Right lobe of liver (tissue), 6 donors: ENCODE results near the gene ANKLE1. TPM values are rescaled to one million over a fixed set of nuclear protein-coding genes. Genes with fewer than 3 reads are reported as not detected.
A peak's percentile ranks its signal among the peaks of the same experiment; 100 is the strongest.

Experiments
- ATAC-seq, 4 donors: fragments of 200-7000 bp; cut with Tn5 transposase; one replicate each; pipeline ENCODE4 v1.9.1; 2020; ENCODE audit warnings: mild to moderate bottlenecking in 4 of 4, moderate library complexity in 4 of 4
- DNase-seq, 3 donors: peaks; one replicate each; pipeline ENCODE4 v3.0.0-alpha.2; 2020
- H3K27ac ChIP-seq, 3 donors: fragments of 200-600 bp; one replicate each; pipeline ENCODE4 v1.8.0; 2022
- H3K27me3 ChIP-seq, 2 donors: fragments of 200-600 bp; one replicate each; pipeline ENCODE4 v1.8.0; 2022
- H3K36me3 ChIP-seq, 4 donors: fragments of 200-600 bp; sonication (generic) in 1 of 4; one replicate each; pipeline versions ENCODE4 v1.5.1 to v1.8.0; 2017 to 2022; ENCODE audit warnings: control low read depth in 1 of 4
- H3K4me1 ChIP-seq, 4 donors: fragments of 200-600 bp; sonication (generic) in 1 of 4; one replicate each; pipeline versions ENCODE4 v1.5.1 to v1.8.0; 2017 to 2022; ENCODE audit warnings: control low read depth in 1 of 4
- H3K4me3 ChIP-seq, 3 donors: fragments of 200-600 bp; one replicate each; pipeline ENCODE4 v1.8.0; 2022
- H3K9me3 ChIP-seq, 4 donors: fragments of 200-600 bp; sonication (generic) in 1 of 4; one replicate each; pipeline versions ENCODE4 v1.5.1 to v1.8.0; 2017 to 2022; ENCODE audit warnings: control low read depth in 1 of 4
- CTCF ChIP-seq, 4 donors: fragments of 200-600 bp in 3 of 4; fragments of 450-650 bp in 1 of 4; IDR thresholded peaks; one replicate each; pipeline versions ENCODE4 v1.5.1 to v1.8.0; 2016 to 2022; ENCODE audit warnings: antibody characterized with exemption in 4 of 4, mild to moderate bottlenecking in 2 of 4
- POLR2A ChIP-seq: fragments of 450-650 bp; IDR thresholded peaks from one replicate; pipeline ENCODE4 v1.6.1; 2017; ENCODE audit warnings: antibody characterized with exemption, mild to moderate bottlenecking
- WGBS: methylation state at CpG from one replicate; pipeline ENCODE4 v1.1.6; 2018; ENCODE audit warnings: low coverage, low lambda C conversion rate; ENCODE audit not compliant: insufficient coverage; ENCODE audit errors: missing lambda C conversion rate; 5-methylcytosine and 5-hydroxymethylcytosine counted together
- intact Hi-C, 2 donors: fragments of 100-400 bp; cut with DNase I; formaldehyde crosslinking; loops; one replicate each; pipeline versions ENCODE4 v1.11.2 to v1.14.1; 2022
- long read RNA-seq: library from polyadenylated mRNA; unstranded; transcript quantifications from one replicate; pipeline ENCODE4 v2.0.0, GENCODE V29; 2019
- total RNA-seq, 6 experiments: library from RNA; depleted of rRNA in 2 of 6; stranded (reverse); fragments of >200 nt in 2 of 6; fragmentation: NEBNext Ultra II Directional in 3 of 6; extraction: Animal tissue kit (Norgen Biotek cat#: 25700) in 3 of 6; gene quantifications; one replicate each; pipeline versions ENCODE4 v1.1.0 to v1.2.4, GENCODE V29; 2016 to 2023
- donor health status: DM: no; HTN: yes; CAD: no.
- donor health status: DM: no; HTN: no; CAD: no.
- donor health status: DM: no; HTN: no; CAD: no.
- donor health status: DM: no; HTN: yes; CAD: no.
- donor health status: DM: no; HTN: yes; CAD: no.

The ANKLE1 gene
- under 1 TPM; 0.06 to 0.65 (median 0.37) TPM for total RNA-seq
- long read RNA-seq = 0 reads

DNA sequence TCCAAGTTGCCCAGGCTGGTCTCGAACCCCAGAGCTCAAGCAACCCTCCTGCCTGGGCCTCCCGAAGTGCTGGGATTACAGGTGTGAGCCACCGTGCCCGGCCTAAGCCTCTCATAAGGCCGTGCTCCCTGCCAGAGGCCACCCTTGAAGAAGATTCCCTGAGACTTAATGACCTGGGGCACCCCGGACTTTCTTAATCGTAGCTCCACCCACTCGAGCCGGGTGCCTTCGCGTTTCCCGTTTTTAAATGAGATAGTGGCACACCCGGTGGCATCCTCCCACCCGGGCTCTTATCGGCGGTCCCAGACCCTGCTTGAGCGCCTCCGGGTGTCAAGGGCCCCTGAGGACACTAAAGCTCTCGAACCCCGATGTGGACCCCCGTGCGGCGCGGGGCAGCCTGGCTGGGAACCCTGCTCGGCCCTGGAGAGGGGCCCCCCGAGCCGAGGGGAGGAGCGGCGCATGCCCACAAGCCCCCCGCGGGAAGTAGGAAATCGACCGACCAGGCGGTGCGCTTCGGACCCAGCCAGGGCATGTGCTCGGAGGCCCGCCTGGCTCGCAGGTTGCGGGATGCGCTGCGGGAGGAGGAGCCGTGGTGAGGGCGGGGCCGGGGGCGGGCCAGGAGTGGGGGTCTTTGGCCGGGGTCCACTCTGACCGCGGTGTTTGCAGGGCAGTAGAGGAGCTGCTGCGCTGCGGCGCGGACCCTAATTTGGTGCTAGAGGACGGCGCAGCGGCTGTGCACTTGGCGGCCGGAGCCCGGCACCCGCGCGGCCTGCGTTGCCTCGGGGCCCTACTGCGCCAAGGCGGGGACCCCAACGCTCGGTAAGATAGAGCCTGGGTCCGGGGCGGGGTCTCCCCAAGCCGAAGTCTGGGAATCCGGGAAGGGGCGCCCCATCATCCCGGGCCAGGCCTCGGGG, at the start of gene ANKLE1:
Gene ANKLE1, plus strand, starts transcription at position 511 of the 914 bp plus-strand sequence. Its CDS starts 20 bp downstream, at position 531.
- no peak within 1 kb of the TSS for H3K27ac ChIP-seq
- ATAC-seq = peak in 3 of 4 donors; percentile 13 to 15 (median 14)
- H3K4me1 ChIP-seq = peaks cover 0 to 14% (median 6%) of the 10 kb centered on the region in 4 donors
- WGBS = 33% methylated on average over 5 of the region's 75 CpGs
- H3K27me3 ChIP-seq = no peaks in the 10 kb centered on the region
- intact Hi-C loops = loop anchor here (5.0 to 10.0 kb wide), 2 partner anchors 214 to 217 kb away; no protein-coding TSS in a partner anchor
- H3K9me3 ChIP-seq = no peaks in the 10 kb centered on the region
- peak within 1 kb of the TSS; percentile 14 to 38 (median 25) for H3K4me3 ChIP-seq
- TF ChIP-seq CTCF (IDR thresholded peaks at IDR 0.05) = no peak
- no peak for TF ChIP-seq POLR2A
- DNase-seq = peak; percentile 44 to 63 (median 50)
- peaks cover 0 to 6% (median 0%) of the 10 kb centered on the region in 4 donors for H3K36me3 ChIP-seq

- intact Hi-C loops = no loop called here
- DNase-seq (no peak), ATAC-seq (no peak)
- H3K36me3 ChIP-seq = peaks cover 0 to 37% (median 6%) of the 10 kb centered on the region in 4 donors
- no peak for TF ChIP-seq CTCF (IDR thresholded peaks at IDR 0.05)
- no peak for TF ChIP-seq POLR2A
- no peak overlapping the region for H3K4me3 ChIP-seq
- H3K4me1 ChIP-seq = peaks cover 0 to 28% (median 5%) of the 10 kb centered on the region in 4 donors
- H3K27me3 ChIP-seq = no peaks in the 10 kb centered on the region
- no peaks in the 10 kb centered on the region for H3K9me3 ChIP-seq
- WGBS = 94% methylated on average over 21 of the region's 25 CpGs
- no peak overlapping the region for H3K27ac ChIP-seq
These were observed 49.4 kb upstream of the ANKLE1 start for GRCh38 chr19:17232258-17232657.

- H3K27me3 ChIP-seq = no peaks in the 10 kb centered on the region
- H3K9me3 ChIP-seq = no peaks in the 10 kb centered on the region
- intact Hi-C loops = no loop called here
- H3K4me1 ChIP-seq = peaks cover 0 to 39% (median 8%) of the 10 kb centered on the region in 4 donors
- ATAC-seq (peak; percentile 70 to 76 (median 74)), DNase-seq (peak in 2 of 3 donors; percentile 57 to 71)
- WGBS = 20% methylated on average over 8 of the region's 11 CpGs
- H3K36me3 ChIP-seq = peaks cover 0 to 38% (median 11%) of the 10 kb centered on the region in 4 donors
- H3K27ac ChIP-seq = peak overlapping the region in 2 of 3 donors; percentile 29 to 53
- TF ChIP-seq POLR2A (no peak), CTCF (IDR thresholded peaks at IDR 0.05) (no peak)
- peak overlapping the region in 2 of 3 donors; percentile 36 to 58 for H3K4me3 ChIP-seq
These were observed 46.8 kb upstream of the ANKLE1 start for GRCh38 chr19:17234911-17235299.

GRCh38 chr19:17235300-17235970, 46.3 kb upstream of the ANKLE1 start:
- peak overlapping the region in 2 of 3 donors; percentile 29 to 53 for H3K27ac ChIP-seq

More at GRCh38 chr19:17235300-17235970, 46.3 kb upstream of the ANKLE1 start:
- H3K27me3 ChIP-seq = no peaks in the 10 kb centered on the region
- H3K36me3 ChIP-seq = peaks cover 0 to 35% (median 11%) of the 10 kb centered on the region in 4 donors
- TF ChIP-seq CTCF (IDR thresholded peaks at IDR 0.05) = peak; percentile 15 to 46 (median 30)
- no peak for TF ChIP-seq POLR2A
- peak overlapping the region; percentile 36 to 58 (median 38) for H3K4me3 ChIP-seq
- 12% methylated on average over 17 of the region's 80 CpGs for WGBS
- DNase-seq = peak in 2 of 3 donors; percentile 76 to 80
- no peaks in the 10 kb centered on the region for H3K9me3 ChIP-seq
- intact Hi-C loops = no loop called here
- peaks cover 0 to 45% (median 11%) of the 10 kb centered on the region in 4 donors for H3K4me1 ChIP-seq
- ATAC-seq = peak; percentile 15 to 75 (median 59)
